Small intestine (tissue), 7 donors: ENCODE measurements around the gene SIT1. TPM values are rescaled to one million over a fixed set of nuclear protein-coding genes. Genes with fewer than 3 reads are reported as not detected.
A peak's percentile ranks its signal among the peaks of the same experiment; 100 is the strongest.
"Not testable (repeated sequence)": the region's sequence is repeated elsewhere in the genome, so short reads cannot be mapped to it uniquely, and the experiment has no call there.

Experiments used
- DNase-seq, 2 donors: peaks; one replicate each; pipeline versions ENCODE4 v3.0.0 to v3.0.0-alpha.2; 2013
- FAIRE-seq: peaks from 2 replicates; lab custom pipeline; 2012; peaks lifted over from hg19 to GRCh38; lab: Jason Lieb, UNC
- H3K27ac ChIP-seq, 3 donors: one replicate each; pipeline ENCODE4 v1.5.1; 2013; ENCODE audit warnings: low read length in 2 of 3, mild to moderate bottlenecking in 2 of 3, control low read depth in 1 of 3, inconsistent platforms in 1 of 3, low read depth in 1 of 3, moderate library complexity in 1 of 3
- H3K27me3 ChIP-seq, 3 donors: one replicate each; pipeline ENCODE4 v1.6.1; 2013; ENCODE audit warnings: low read length in 3 of 3, inconsistent platforms in 1 of 3; ENCODE audit not compliant: control insufficient read depth in 3 of 3, insufficient read depth in 3 of 3
- H3K36me3 ChIP-seq, 3 donors: one replicate each; pipeline ENCODE4 v1.6.1; 2013; ENCODE audit warnings: low read length in 3 of 3, inconsistent platforms in 1 of 3, low read depth in 1 of 3, mild to moderate bottlenecking in 1 of 3, moderate library complexity in 1 of 3; ENCODE audit not compliant: control insufficient read depth in 3 of 3, insufficient read depth in 2 of 3
- H3K4me1 ChIP-seq, 3 donors: one replicate each; pipeline ENCODE4 v1.6.1; 2013; ENCODE audit warnings: low read length in 2 of 3, inconsistent platforms in 1 of 3, low read depth in 1 of 3, mild to moderate bottlenecking in 1 of 3, moderate library complexity in 1 of 3; ENCODE audit not compliant: control insufficient read depth in 3 of 3, insufficient read depth in 2 of 3
- H3K4me3 ChIP-seq, 3 donors: one replicate each; pipeline ENCODE4 v1.5.1; 2013; ENCODE audit warnings: low read length in 3 of 3, control low read depth in 1 of 3, inconsistent platforms in 1 of 3, low read depth in 1 of 3, mild to moderate bottlenecking in 1 of 3, moderate library complexity in 1 of 3
- H3K9me3 ChIP-seq, 2 donors: one replicate each; pipeline ENCODE4 v1.6.1; 2013; ENCODE audit warnings: low read depth in 1 of 2, low read length in 1 of 2; ENCODE audit not compliant: control insufficient read depth in 2 of 2, insufficient read depth in 1 of 2
- WGBS, 3 donors: extraction: QIAGEN DNeasy Blood & Tissue Kit; methylation state at CpG; one replicate each; pipeline ENCODE4 v1.1.7; 2013; 5-methylcytosine and 5-hydroxymethylcytosine counted together
- polyA plus RNA-seq, 4 donors: library from polyadenylated mRNA; stranded (reverse) in 3 of 4; unstranded in 1 of 4; fragments of 200-250 nt in 3 of 4; fragments of 120-200 nt in 1 of 4; gene quantifications; one replicate each; pipeline versions ENCODE4 v1.2.1 to v1.2.3, GENCODE V29; 2013
- donor health status: healthy with polysubstance abuse.
- donor health status: control.
- donor health status: control.
- donor health status: Bipolar disorder and iron deficiency.
- donor health status: healthy.

Gene SIT1
- polyA plus RNA-seq, 4 donors, result 0.89 to 5.9 (median 1.4) TPM

DNA sequence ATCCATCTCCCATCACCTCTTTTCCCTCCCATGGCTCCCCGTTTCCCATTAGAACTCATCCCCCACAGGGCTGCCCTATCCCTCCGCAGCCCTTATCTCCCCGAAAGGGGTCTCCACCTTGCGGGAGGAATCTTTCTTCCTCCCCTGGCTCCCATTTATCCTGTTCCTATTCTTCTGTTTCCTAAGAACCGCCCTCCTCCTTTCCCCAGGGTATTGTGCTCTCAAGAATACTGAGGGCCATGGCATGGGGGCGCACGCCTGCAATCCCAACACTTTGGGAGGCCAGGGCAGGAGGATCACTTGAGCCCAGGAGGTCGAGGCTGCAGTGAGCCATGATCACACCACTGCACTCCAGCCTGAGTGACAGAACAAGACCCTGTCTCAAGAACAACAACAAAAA, 33.2 kb downstream of the SIT1 start:
- H3K9me3 ChIP-seq, result no peaks in the 10 kb centered on the region
- H3K27ac ChIP-seq, result peak overlapping the region in 1 of 3 donors; percentile 74
- no peak for FAIRE-seq
- peaks cover 0 to 23% (median 0%) of the 10 kb centered on the region in 3 donors for H3K27me3 ChIP-seq
- peak overlapping the region; percentile 30 to 41 (median 36) for H3K4me3 ChIP-seq
- 69 to 76% (median 71%) methylated on average over 8 of the region's 8 CpGs for WGBS, 3 donors
- no peaks in the 10 kb centered on the region for H3K36me3 ChIP-seq
- DNase-seq, result no peak
- peaks cover 0 to 11% (median 0%) of the 10 kb centered on the region in 3 donors for H3K4me1 ChIP-seq

DNA sequence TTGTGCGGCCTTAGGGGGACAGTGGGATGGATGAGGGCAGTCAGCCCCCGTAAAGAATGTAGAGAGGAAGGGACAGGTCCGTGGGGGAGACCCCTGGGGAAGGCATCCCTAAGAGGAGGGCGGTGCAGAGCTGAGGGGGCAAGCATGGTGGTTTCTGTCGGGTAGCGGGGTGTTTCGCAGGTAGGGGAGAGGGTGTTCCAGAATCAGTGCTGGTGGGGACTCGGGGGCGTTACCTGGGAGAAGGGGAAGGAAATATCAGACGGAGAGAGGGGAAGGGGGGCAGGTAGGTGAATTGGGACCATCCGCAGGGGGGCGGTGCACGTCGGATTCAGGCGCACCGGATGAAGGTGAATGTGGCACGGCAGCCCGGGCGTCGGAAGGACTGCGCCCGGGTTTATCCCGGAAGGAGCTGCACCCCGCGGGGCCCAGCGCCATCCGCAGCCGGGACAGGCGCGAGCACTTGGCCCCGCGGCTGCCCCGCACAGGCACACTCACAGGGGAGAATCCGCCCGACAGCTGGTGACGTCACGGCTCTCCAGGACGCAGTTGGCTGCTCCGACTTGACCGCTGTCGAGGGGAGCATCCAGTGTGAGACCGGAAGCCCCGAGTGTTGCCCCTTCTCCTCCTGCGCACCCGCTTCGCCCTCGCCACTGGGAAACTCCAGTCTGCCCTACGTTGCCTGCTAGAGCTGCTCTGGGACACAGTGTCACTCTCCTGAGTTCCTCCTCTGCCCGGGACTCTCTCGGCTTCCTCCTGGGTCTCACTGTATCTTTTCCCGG, 33.9 kb downstream of the SIT1 start:
- H3K4me3 ChIP-seq, result peak overlapping the region; percentile 30 to 41 (median 36)
- DNase-seq, result peak; percentile 51 to 79
- H3K27me3 ChIP-seq, result peaks cover 0 to 23% (median 0%) of the 10 kb centered on the region in 3 donors
- 7 to 15% (median 11%) methylated on average over 39 to 51 of the region's 51 CpGs for WGBS, 3 donors
- H3K9me3 ChIP-seq, result no peaks in the 10 kb centered on the region
- H3K36me3 ChIP-seq, result no peaks in the 10 kb centered on the region
- FAIRE-seq, result no peak
- H3K27ac ChIP-seq, result peak overlapping the region in 2 of 3 donors; percentile 6 to 61
- peaks cover 0 to 11% (median 0%) of the 10 kb centered on the region in 3 donors for H3K4me1 ChIP-seq

DNA sequence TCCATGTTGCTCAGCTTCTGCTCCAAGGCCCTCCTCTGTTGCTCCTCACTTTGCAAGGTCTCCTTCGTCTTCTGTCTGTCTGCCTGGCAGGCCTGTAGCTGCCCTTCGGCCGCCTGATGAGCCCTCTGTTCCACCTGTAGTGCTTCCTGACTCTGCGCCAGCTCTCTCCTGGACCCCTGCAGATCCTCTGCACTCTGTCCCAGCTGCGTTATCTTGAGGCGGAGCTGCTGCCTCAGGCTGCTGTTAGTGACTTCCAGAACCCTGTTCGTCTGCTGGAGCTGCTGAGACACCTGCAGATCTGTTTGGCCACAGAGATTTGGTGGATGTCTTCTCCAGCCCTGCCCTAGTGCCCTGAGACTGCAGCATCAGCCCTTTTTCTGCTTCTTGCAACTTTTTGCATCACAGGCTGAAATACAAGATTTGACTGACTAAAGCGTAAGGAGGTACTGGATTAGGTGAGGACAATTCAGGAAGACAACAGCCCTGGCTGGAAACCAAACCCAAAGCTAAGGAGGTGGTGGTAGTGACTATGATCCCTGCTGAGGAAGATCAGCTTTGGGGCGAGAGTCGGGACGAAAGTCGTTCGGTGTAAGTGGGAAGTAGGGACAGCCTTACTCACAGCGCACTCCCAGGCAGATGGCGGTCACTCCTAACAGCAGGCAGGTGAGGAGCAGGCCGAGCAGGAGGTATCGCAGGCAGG, 34.6 kb downstream of the SIT1 start:
- no peak for DNase-seq
- Histone ChIP-seq H3K9me3 (no peaks in the 10 kb centered on the region), H3K27ac (no peak overlapping the region), H3K27me3 (peaks cover 0 to 23% (median 0%) of the 10 kb centered on the region in 3 donors), H3K36me3 (no peaks in the 10 kb centered on the region), H3K4me3 (no peak overlapping the region), H3K4me1 (peaks cover 0 to 11% (median 0%) of the 10 kb centered on the region in 3 donors)
- WGBS, 3 donors, result 80 to 87% (median 85%) methylated on average over 17 of the region's 17 CpGs
- no peak for FAIRE-seq

DNA sequence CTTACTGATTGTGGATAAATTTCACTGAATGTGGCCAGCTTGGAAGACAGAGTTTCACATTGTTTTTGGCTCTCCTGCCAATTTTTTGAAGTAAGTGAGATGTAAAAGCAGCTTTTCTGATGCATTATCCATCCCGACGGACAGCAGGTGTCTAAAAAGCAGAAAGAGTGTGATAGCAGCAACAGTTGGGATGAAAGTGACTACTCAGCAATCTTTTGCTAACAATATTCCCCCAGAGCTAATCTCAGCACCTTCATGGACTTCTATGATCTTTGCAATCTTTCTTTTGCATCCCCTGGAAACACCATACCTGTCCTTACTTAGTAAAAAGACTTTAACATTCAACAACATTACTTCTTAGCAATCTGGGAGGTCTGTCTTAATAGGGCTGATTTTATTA, 37.9 kb downstream of the SIT1 start:
- Histone ChIP-seq H3K4me1 (peaks cover 0 to 11% (median 0%) of the 10 kb centered on the region in 3 donors), H3K4me3 (no peak overlapping the region), H3K27me3 (peaks cover 0 to 23% (median 0%) of the 10 kb centered on the region in 3 donors), H3K9me3 (no peaks in the 10 kb centered on the region), H3K36me3 (peaks cover 0 to 29% (median 11%) of the 10 kb centered on the region in 3 donors), H3K27ac (no peak overlapping the region)
- DNase-seq, result no peak
- FAIRE-seq, result no peak
- 91 to 98% (median 95%) methylated on average over 2 of the region's 2 CpGs for WGBS, 3 donors

DNA sequence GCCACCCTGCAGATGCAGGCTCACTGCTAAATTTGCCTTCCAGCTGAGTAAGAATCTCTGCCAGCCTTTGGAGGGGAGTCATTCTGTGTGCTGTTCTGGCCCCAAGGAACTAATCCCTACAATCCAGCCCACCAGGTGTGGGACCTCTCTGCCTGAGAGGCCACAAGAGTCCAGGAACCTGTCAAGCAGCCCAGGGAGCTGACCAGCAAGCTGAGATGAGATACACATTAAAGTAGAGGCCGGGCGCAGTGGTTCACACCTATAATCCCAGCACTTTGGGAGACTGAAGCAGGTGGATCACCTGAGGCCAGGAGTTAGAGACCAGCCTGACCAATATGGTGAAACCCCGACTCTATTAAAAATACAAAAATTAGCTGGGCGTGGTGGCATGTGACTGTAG, 38.7 kb downstream of the SIT1 start:
- H3K9me3 ChIP-seq, H3K27ac ChIP-seq, H3K4me1 ChIP-seq, DNase-seq, FAIRE-seq, H3K4me3 ChIP-seq: not testable (repeated sequence)
- WGBS, 3 donors, result 89 to 93% (median 91%) methylated on average over 4 of the region's 4 CpGs
- Histone ChIP-seq H3K27me3 (peaks cover 0 to 16% (median 0%) of the 10 kb centered on the region in 3 donors), H3K36me3 (peaks cover 0 to 37% (median 11%) of the 10 kb centered on the region in 3 donors)

DNA sequence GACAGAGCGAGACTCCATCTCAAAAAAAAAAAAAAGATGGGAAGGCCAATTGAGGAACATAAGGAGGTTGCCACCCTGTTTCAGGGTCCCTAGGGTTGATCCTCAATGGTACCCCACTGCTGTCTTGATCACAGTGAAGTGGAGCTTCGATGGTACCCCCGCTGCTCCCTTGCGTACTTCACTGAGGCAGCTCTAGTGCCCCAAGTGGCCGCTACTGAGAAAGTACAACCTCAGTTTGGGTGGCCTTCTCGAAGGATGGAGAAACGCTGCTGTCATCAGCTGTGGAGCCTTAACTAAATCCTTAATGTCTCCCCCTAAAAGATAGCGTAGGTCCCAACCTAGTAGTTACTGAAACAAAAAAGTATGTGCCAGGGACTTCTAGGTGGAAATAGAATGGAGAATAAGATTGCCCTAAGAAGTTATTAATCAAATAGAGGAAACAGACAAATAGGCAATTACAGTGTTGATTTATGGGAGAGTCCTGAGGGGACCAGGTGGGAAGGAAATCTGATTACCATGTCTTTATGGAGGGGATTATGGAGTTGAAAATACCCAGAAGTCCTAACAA, 39.4 kb downstream of the SIT1 start:
- Histone ChIP-seq H3K36me3 (peaks cover 0 to 40% (median 11%) of the 10 kb centered on the region in 3 donors), H3K4me1 (peaks cover 0 to 7% (median 0%) of the 10 kb centered on the region in 3 donors), H3K4me3 (no peak overlapping the region), H3K9me3 (no peaks in the 10 kb centered on the region), H3K27me3 (peaks cover 0 to 9% (median 0%) of the 10 kb centered on the region in 3 donors), H3K27ac (no peak overlapping the region)
- DNase-seq (peak; percentile 47 to 52), FAIRE-seq (no peak)
- WGBS, 3 donors, result 15 to 17% (median 16%) methylated on average over 8 of the region's 8 CpGs

DNA sequence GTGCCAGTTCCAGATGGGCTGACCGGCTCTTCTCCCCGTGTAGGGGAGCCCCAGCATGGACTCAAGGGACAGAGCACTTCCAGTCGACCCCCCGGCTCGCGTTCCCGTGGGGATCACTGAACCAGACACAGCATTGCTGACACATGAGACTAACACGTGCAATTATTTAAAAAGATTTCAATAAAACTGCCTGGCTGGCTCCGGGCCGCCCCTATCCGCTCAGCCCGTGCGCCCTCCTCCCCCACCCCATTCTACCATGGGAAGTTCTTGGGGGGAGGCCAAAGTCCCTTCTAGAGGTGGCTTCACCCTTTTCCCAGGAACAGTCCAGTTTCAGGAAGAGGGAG, 40.9 kb downstream of the SIT1 start:
- 73 to 87% (median 81%) methylated on average over 13 of the region's 13 CpGs for WGBS, 3 donors
- FAIRE-seq, result no peak

More for the DNA sequence above, 40.9 kb downstream of the SIT1 start:
- Histone ChIP-seq H3K4me3 (no peak overlapping the region), H3K4me1 (peaks cover 0 to 11% (median 0%) of the 10 kb centered on the region in 3 donors), H3K27me3 (no peaks in the 10 kb centered on the region), H3K27ac (no peak overlapping the region), H3K36me3 (peaks cover 0 to 40% (median 11%) of the 10 kb centered on the region in 3 donors), H3K9me3 (no peaks in the 10 kb centered on the region)
- no peak for DNase-seq
